HG03571 (cell line): ENCODE results near the gene AGAP1.

Experiments used
- ATAC-seq: cut with Tn5 transposase; IDR thresholded peaks from one replicate; pipeline ENCODE4 v1.9.1; 2021; ENCODE audit not compliant: unreplicated experiment

Gene AGAP1

GRCh38 chr2:236171680-236172254 lies 677.9 kb downstream of the AGAP1 start:
- no peak for ATAC-seq

GRCh38 chr2:236172255-236173035 lies 678.6 kb downstream of the AGAP1 start:
- ATAC-seq, result no peak

- no peak for ATAC-seq
Measured at GRCh38 chr2:236173036-236173728, 679.3 kb downstream of the AGAP1 start.

GRCh38 chr2:236173729-236174607 lies 680.1 kb downstream of the AGAP1 start:
- no peak for ATAC-seq

GRCh38 chr2:236175548-236176150 lies 681.8 kb downstream of the AGAP1 start:
- ATAC-seq, result no peak

- no peak for ATAC-seq
Measured at GRCh38 chr2:236176417-236176816, 682.6 kb downstream of the AGAP1 start.

GRCh38 chr2:236176951-236177350 lies 683.1 kb downstream of the AGAP1 start:
- no peak for ATAC-seq

- ATAC-seq, result no peak
Measured at GRCh38 chr2:236177604-236177966, 683.7 kb downstream of the AGAP1 start.

GRCh38 chr2:236177967-236178889 lies 684.4 kb downstream of the AGAP1 start:
- ATAC-seq, result no peak

GRCh38 chr2:236178890-236179235 lies 685.0 kb downstream of the AGAP1 start:
- no peak for ATAC-seq

GRCh38 chr2:236179236-236180075 lies 685.6 kb downstream of the AGAP1 start:
- ATAC-seq, result no peak

- ATAC-seq, result no peak
Measured at GRCh38 chr2:236180076-236180816, 686.4 kb downstream of the AGAP1 start.

- no peak for ATAC-seq
Measured at GRCh38 chr2:236180831-236181453, 687.1 kb downstream of the AGAP1 start.
